Raji (cell line): ENCODE data around the gene SCARB1.

Experiments
- POLR2A ChIP-seq: IDR thresholded peaks from 2 replicates; pipeline ENCODE4 v1.6.1; 2011; ENCODE audit warnings: low read depth, low read length, control low read depth; ENCODE audit not compliant: insufficient read depth

SCARB1 gene

GRCh38 chr12:124770728-124771127 lies 92.9 kb downstream of the SCARB1 start:
- no peak for TF ChIP-seq POLR2A

- TF ChIP-seq POLR2A = no peak
These were observed 93.7 kb downstream of the SCARB1 start for GRCh38 chr12:124769881-124770512.

GRCh38 chr12:124769163-124769530 lies 94.5 kb downstream of the SCARB1 start:
- TF ChIP-seq POLR2A = no peak

- no peak for TF ChIP-seq POLR2A
These were observed 95.1 kb downstream of the SCARB1 start for GRCh38 chr12:124768452-124769162.

- TF ChIP-seq POLR2A = no peak
These were observed 96.4 kb downstream of the SCARB1 start for GRCh38 chr12:124767066-124767821.

- no peak for TF ChIP-seq POLR2A
These were observed 97.0 kb downstream of the SCARB1 start for GRCh38 chr12:124766727-124767065.

GRCh38 chr12:124765581-124766489 lies 97.8 kb downstream of the SCARB1 start:
- TF ChIP-seq POLR2A = no peak

- no peak for TF ChIP-seq POLR2A
These were observed 98.6 kb downstream of the SCARB1 start for GRCh38 chr12:124764870-124765580.

- no peak for TF ChIP-seq POLR2A
These were observed 99.2 kb downstream of the SCARB1 start for GRCh38 chr12:124764451-124764850.

- no peak for TF ChIP-seq POLR2A
These were observed 100.1 kb downstream of the SCARB1 start for GRCh38 chr12:124763594-124763979.

GRCh38 chr12:124762791-124763593 lies 100.7 kb downstream of the SCARB1 start:
- no peak for TF ChIP-seq POLR2A

GRCh38 chr12:124762384-124762783 lies 101.3 kb downstream of the SCARB1 start:
- TF ChIP-seq POLR2A = no peak

GRCh38 chr12:124761871-124762270 lies 101.8 kb downstream of the SCARB1 start:
- no peak for TF ChIP-seq POLR2A

GRCh38 chr12:124761056-124761455 lies 102.6 kb downstream of the SCARB1 start:
- no peak for TF ChIP-seq POLR2A
